ENCODE data around the gene STARD13.

The STARD13 gene

DNA sequence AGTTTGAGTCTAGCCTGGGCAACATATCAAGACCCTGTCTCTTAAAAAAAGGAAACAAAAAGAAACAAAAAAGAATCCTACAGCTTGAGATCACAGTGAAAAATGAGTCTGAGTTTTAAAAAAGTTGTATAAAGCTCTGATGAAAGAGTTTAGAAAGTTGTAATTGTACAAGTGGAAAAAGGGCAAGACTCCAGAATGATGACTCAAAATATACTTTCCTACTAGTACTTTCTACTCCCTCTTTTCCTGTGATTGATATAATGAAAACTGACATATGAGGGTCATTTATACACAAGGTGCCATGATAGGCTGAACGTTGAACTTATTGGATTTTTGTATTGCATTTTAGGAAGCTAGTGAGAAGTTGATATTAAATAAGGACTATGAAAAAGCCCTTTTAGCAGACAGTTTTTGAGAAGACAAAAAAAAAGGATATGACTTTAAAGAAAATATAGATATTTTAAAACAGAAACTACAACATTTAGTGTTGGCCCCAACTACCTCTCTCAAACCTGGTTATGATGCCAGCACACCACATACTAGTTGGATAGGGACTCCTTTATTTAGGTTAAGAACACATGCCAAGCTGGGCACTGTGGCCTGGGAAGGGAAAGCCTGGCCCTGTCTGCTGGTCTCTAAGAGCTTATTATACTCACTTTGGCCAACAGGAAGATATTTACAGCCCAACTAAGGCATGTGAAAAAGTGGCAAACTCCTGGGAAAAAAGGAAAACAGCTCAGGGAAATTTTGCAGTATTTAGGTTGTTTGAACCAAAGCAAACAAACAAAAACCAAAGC lies 152.7 kb downstream of the STARD13 start:
- no peak for DNase-seq

- no peak for DNase-seq
These were observed 155.7 kb downstream of the STARD13 start for GRCh38 chr13:33129886-33130285.

DNA sequence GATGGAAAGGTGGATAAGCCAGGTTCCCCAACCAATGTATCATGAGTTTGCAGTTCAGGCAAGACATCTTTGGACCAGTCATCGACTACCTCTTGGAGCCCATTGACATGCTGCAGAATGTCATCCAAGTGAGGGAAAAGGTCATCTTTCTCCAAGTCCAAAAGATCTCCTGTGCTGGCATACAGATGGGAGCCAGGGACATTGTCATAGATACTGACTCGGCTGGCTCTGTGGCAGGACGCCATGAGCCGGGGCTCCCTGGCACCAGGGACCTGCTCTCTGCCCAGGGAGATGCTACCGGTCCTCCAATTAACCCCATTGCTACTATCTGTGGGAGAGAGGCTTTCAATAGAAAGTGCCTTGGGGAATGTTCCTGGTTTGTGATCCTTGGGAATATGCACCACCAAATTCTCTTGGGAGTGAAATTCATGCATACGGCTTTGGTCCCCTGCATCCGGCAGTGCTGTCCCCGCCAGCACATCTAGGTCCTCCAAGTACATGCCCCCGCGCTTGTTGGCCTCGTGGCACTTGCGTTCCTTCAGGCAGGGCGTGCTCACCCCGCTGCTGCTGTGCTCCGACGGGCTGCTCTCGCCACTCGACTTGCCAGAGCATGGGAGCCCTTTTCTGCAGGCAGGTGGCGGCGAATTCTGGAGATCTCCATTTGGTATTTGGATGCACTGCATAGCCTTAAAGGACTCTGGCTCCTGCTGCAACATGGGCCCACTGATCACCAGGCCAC lies 156.3 kb downstream of the STARD13 start:
- DNase-seq: no peak

DNA sequence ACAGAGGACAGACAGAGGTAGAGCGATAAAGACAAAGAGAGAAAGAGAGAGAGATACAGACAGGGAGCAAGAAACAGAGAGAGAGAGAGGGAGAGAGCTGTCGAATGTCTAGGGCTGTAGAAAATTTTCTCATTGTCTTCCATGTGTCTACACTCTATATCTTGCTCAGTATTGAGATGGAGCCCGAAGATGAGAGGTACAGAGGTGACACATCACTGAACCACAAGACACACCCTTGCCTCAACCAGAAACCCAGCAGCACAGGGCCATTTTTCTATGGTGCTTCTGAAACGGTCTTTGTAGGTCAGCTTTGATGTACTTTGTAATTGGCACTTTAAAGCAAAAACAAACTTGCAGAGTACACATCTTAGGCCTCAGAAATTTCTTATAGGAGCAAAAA lies 157.4 kb downstream of the STARD13 start:
- DNase-seq: no peak

DNA sequence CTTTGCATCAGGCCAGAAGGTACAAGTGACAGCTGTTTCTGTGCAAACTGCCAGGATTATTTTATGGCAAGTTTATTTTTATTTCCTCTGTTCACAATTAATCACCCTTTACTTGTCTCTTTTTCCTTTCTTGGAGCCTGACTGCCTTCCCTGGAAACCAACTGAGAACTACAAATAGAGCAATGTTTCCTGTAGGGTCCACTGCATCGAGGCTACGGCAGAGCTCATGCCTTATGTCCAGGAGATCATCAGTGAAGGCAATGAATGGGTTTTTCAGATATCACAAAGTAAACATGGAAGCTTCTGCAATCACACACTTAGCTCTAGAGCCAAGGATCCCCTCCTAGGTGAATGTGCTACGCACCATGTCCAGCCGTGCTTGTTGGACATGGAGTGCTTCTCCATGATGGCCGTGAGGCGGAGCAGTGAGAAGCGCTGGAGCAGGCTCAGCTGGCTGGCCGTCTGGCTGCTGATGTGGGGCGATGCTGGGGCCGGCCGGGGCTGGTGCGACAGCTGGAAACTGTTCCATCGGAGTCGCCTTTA lies 158.5 kb downstream of the STARD13 start:
- DNase-seq: no peak

GRCh38 chr13:33125821-33126570 lies 159.6 kb downstream of the STARD13 start:
- DNase-seq: no peak

DNA sequence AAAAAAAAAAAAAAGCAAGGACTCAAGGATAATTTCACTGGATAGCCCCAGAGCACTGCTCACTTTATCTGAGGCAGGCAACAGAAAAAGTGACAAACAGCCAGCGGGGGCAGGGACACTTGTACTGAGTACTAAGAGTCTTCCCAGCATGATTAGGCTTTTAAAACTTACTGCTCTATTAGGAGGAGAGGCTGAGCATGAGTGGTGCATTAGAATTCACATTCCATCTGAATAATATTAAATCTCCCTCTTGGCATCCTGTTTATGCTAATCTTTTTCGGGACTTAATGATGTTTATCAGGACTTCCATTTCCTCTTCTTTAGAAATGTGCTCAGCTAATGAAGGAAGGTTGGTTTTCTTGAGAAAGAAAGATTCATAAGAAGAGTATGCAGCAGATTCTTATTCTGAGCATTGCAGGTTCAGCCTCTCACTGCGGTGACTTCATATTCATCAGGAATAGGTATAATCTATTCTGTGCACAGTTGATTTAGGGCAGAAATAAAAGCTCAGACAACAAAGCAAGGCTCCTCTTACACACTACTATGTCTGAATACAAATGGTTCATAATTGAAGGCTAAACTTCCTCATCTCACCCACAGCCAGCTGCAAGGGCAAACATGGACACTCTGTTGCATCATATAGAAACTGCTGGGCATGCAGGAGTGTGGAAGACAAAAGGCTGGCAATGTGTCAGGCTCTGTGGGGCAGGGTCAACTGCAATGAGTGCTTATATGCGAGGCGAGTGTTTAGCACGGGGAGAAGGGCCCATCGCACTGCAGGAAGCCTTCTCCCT lies 162.3 kb downstream of the STARD13 start:
- no peak for DNase-seq

DNA sequence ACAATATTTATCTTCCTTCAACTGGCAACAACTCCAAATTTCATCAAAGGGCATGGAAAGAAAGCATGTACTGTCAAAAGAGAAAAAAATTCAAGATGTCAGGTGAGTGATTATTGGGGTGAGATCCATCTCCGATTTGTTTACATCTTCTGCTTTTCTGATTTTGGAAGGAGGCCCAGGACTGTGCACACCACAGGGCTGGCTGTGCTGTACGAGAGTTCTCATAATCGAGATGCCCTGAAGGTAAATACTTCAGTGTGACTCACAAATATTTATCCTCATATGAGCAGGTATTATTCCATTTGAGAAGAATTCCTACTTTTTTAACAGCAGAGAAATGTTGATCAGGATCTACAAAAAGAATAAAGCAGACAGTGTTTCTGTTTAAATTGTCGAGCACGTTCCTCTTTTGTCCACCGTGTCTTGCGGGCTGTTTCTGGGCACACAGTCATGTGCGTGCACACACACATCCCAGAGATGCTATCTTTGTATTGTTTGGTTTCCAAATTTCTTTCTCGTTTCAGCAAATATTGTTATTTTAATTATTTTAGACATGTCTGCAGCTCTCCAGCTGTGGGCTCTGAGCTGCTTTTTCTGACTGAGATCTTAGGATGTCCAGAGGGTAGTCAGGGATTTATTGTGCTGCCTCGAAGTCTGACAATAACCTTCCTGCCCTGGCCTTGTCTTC lies 165.6 kb downstream of the STARD13 start:
- no peak for DNase-seq

DNA sequence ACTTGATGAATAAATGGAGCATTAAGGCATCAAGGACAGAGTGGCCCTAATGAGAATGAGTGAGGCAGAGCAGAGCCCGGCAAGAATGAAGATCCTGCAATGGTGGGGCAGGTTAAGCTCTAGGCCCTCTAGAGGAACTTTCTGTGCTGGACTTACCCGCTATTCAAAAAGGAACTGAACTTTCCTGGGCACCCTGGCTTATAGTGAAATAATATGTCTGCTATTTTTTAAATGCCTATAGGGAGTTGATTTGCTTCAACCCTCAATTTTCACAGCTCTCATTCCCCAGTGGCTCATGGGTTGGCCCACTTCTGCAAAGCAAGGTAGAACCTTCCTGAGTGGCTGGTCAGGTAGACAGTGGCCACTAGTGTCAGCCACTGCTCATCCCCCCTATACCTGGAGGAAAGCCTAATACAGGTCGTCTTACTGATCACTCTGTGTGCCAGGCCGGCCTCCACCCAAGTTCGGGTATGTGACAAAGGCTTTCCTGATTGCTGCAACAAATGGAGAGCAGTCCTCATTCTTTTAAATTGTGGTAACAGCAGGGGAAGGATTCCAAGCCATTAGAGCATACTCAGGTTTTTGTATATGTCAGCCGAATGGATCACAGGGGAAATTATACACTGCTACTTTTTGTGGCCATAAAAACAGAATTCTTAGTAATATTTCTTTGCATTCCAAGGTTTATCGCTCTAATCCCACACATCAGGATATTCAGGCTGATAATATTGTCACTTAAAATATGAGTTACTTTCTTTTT lies 166.4 kb downstream of the STARD13 start:
- no peak for DNase-seq

GRCh38 chr13:33116321-33117010 lies 169.1 kb downstream of the STARD13 start:
- DNase-seq: no peak

- no peak for DNase-seq
These were observed 170.3 kb downstream of the STARD13 start for GRCh38 chr13:33115274-33115673.

DNA sequence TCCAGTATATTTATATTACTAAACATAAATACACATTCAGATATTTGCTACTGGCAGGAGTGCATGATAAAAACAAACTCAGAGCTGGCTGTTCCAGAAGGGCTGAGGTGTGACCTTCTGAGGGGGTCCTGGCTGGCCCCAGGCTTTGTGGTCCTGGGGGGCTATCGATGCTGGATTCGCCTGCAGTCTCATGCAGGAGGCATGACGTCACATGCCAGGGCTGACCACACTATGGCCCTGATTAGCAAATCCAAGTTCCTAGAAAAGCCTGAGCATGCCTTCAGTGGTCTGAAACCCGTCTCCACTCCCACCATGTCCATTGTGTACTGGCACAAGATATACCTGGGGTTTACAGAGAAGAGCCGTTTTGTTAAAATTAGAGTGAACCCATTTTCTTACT lies 171.4 kb downstream of the STARD13 start:
- DNase-seq: no peak

DNA sequence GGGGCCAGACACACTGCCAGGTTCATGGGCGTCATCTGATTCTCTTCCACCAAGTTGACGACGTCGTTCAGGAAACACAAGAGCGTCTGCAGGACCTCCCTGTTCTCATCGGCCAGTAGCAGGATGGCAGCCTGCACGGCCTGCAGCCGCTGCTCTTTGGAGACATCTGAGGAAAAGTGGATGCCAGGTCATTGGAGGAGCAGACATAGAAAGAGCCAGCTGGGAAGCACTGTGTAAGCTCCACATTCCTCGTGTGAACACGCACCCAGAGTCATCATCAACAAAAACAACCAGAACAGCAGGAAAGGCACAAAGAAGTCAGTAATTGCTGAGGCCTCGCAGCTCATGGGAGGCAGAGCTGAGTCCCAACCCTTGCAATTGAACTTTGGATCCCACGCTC lies 172.8 kb downstream of the STARD13 start:
- DNase-seq: no peak

- no peak for DNase-seq
These were observed 174.0 kb downstream of the STARD13 start for GRCh38 chr13:33111414-33112110.

DNA sequence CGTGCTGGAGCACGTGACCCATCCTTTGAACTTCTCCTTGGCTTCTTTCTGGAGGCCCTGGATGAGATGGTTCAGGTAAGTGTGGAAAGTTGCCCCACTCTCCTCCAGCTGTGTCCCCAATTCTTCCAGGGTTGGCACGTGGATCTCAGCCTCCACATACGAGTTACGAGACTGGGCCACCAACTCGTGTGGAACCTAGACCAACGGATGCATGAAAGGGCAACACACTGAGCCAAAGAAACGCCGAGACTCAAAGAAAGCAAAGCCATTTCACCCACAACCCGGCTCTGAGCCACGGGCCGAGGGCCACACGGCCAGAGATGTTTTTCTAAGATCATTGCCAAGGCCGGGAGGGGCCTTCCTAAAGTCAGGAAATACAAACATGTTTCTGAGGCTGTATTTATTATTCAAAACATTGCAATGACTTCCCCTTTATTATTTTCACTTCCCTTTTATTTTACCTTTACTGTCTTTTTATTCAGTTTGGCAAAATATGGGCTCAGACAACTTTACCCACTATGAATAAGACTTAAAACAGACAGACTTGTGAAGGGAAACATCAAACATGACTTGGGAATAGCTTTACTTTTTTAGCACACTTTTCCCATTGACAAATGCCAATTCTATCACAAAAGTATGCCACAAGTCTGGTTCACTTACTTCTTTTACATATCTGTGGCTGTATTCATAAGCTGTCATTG lies 174.7 kb downstream of the STARD13 start:
- no peak for DNase-seq

DNA sequence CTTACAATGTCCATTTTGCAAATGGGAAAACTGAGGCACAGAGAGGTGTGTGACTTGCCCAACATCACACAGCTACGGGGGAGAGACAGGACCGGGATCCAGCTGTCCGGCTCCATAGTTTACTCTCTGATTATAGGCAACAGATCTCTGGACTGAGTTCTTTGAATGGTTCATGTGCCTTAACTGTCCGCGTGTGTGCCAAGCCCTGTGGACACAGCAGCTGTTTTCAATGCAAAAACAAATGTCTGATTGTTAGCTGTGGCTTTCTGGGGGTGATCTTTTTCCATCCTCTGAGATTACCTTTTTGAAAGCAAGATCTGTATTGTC lies 175.2 kb downstream of the STARD13 start:
- no peak for DNase-seq

GRCh38 chr13:33109801-33110200 lies 175.8 kb downstream of the STARD13 start:
- no peak for DNase-seq

DNA sequence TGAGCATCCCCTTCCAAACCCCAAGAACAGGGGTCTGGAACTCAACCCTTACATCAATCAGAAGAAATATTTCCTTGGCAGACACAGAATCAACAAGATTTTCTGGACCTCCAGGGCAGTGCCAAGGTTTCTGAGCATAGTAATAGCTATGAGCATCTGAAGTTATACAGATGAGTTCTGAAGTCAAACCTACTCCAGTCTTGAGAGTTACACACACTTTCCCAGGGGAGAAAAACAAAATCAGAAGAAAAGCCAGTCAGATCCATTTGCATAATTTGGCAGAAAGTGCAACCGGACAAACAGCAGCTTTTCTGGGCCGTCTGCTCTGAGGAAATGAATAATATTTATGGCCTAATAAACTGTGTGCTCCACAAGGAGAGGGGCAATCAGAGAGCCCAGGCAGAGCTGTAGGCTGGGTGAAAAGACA lies 176.3 kb downstream of the STARD13 start:
- DNase-seq: no peak

GRCh38 chr13:33108620-33109019 lies 176.9 kb downstream of the STARD13 start:
- DNase-seq: no peak
